ENCODE data around the gene COQ9.

DNA sequence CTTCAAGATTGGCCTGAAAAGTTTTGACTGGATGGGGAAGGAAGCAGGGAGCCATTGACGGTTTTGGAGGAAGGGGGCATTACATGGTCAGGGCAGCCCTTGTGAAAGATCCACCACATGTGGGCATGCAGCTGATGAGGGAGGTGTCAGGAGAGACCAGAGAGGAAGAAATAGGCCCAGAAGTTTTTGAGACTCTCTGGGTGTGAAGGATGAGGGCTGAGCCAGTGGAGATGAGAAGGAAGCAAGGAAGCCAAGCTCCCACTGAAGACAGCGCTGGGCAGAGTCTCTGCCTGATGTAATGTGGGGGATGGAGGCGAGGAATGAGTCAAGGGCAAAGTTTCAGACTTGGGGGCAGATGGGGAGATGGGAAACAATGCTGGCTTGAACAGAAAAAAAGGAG, 42.2 kb upstream of the COQ9 start:
- TF ChIP-seq, protein P1, sequence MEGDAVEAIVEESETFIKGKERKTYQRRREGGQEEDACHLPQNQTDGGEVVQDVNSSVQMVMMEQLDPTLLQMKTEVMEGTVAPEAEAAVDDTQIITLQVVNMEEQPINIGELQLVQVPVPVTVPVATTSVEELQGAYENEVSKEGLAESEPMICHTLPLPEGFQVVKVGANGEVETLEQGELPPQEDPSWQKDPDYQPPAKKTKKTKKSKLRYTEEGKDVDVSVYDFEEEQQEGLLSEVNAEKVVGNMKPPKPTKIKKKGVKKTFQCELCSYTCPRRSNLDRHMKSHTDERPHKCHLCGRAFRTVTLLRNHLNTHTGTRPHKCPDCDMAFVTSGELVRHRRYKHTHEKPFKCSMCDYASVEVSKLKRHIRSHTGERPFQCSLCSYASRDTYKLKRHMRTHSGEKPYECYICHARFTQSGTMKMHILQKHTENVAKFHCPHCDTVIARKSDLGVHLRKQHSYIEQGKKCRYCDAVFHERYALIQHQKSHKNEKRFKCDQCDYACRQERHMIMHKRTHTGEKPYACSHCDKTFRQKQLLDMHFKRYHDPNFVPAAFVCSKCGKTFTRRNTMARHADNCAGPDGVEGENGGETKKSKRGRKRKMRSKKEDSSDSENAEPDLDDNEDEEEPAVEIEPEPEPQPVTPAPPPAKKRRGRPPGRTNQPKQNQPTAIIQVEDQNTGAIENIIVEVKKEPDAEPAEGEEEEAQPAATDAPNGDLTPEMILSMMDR (IDR thresholded peaks at IDR 0.05) = no peak
- TF ChIP-seq POLR2A (IDR thresholded peaks at IDR 0.05) = no peak

Data from thyroid gland (tissue), 4 donors.